Endothelial cell of umbilical vein (primary cell): ENCODE results near the gene RPLP2. TPM values are rescaled to one million over a fixed set of nuclear protein-coding genes. Genes with fewer than 3 reads are reported as not detected.

Experiments used
- BruUV-seq: library from RNA; stranded (reverse); fragments of 400-500 nt; replicated peaks from 2 replicates; lab custom pipeline; 2021; lab: Mats Ljungman, UMichigan
- CTCF ChIA-PET: fragments of 300-600, 350-600 bp; sonication (Branson Sonifier 250); formaldehyde crosslinking; loops from one replicate; lab custom pipeline; 2021; ENCODE audit warnings: antibody characterized with exemption, inconsistent platforms; lab: Charles Lee
- POLR2A ChIA-PET: fragments of 300-600, 350-600 bp; sonication (Branson Sonifier 250); formaldehyde crosslinking; loops from one replicate; lab custom pipeline; 2021; ENCODE audit warnings: antibody characterized with exemption, inconsistent platforms; lab: Charles Lee
- DNase-seq: peaks from one replicate; pipeline ENCODE4 v3.0.0-alpha.2; 2011; ENCODE audit warnings: low read depth, low spot score
- FAIRE-seq: peaks from 2 replicates; lab custom pipeline; 2011; peaks lifted over from hg19 to GRCh38; lab: Jason Lieb, UNC
- H2AFZ ChIP-seq: 2 replicates; pipeline ENCODE4 v1.6.0; 2012; ENCODE audit warnings: low read depth, low read length, control low read depth, inconsistent platforms
- H3K27ac ChIP-seq: 2 replicates; pipeline ENCODE4 v1.5.1; 2011; ENCODE audit warnings: low read depth, mild to moderate bottlenecking, control low read depth, low read length, moderate library complexity; ENCODE audit not compliant: insufficient read depth
- H3K27me3 ChIP-seq, 2 experiments: 2 replicates each; pipeline versions ENCODE4 v1.6.0 to v1.6.1; 2011; ENCODE audit warnings: low read length in 2 of 2, mixed read lengths in 1 of 2; ENCODE audit not compliant: control insufficient read depth in 2 of 2, insufficient read depth in 2 of 2
- H3K36me3 ChIP-seq, 2 experiments: 2 replicates in 1 of 2; 3 replicates in 1 of 2; pipeline ENCODE4 v1.5.1; 2011; ENCODE audit warnings: low read length in 2 of 2, mild to moderate bottlenecking in 1 of 2, moderate library complexity in 1 of 2; ENCODE audit not compliant: control insufficient read depth in 2 of 2, insufficient read depth in 2 of 2; ENCODE audit errors: extremely low read depth in 1 of 2
- H3K4me1 ChIP-seq: 3 replicates; pipeline ENCODE4 v1.5.1; 2011; ENCODE audit warnings: mild to moderate bottlenecking, low read length; ENCODE audit not compliant: control insufficient read depth, insufficient read depth; ENCODE audit errors: extremely low read depth
- H3K4me2 ChIP-seq: 2 replicates; pipeline ENCODE4 v1.6.1; 2011; ENCODE audit warnings: low read length, control low read depth, mixed read lengths; ENCODE audit not compliant: insufficient read depth
- H3K4me3 ChIP-seq, 3 experiments: fragments of 200-600 bp in 1 of 3; sonication (generic), shearing (Covaris generic) in 1 of 3; replicated peaks in 1 of 3; 2 replicates each; pipeline ENCODE4 v1.5.1; 2011 to 2016; ENCODE audit warnings: control low read depth in 3 of 3, low read length in 3 of 3, mild to moderate bottlenecking in 2 of 3, inconsistent platforms in 1 of 3, low read depth in 1 of 3, moderate library complexity in 1 of 3; ENCODE audit not compliant: insufficient read depth in 1 of 3
- H3K79me2 ChIP-seq: 2 replicates; pipeline ENCODE4 v1.6.0; 2012; ENCODE audit warnings: low read length, inconsistent platforms; ENCODE audit not compliant: control insufficient read depth, insufficient read depth
- H3K9ac ChIP-seq: replicated peaks from 2 replicates; pipeline ENCODE3; 2011; ENCODE audit warnings: low read length, control low read depth; ENCODE audit not compliant: insufficient read depth; ENCODE audit errors: extremely low read depth
- H3K9me1 ChIP-seq: replicated peaks from 3 replicates; pipeline ENCODE4 v1.6.0; 2011; ENCODE audit warnings: mild to moderate bottlenecking, low read length; ENCODE audit not compliant: control insufficient read depth, insufficient read depth; ENCODE audit errors: extremely low read depth
- H3K9me3 ChIP-seq: replicated peaks from 2 replicates; pipeline ENCODE4 v1.5.1; 2012; ENCODE audit warnings: low read length, inconsistent platforms; ENCODE audit not compliant: control insufficient read depth, insufficient read depth
- H4K20me1 ChIP-seq: replicated peaks from 2 replicates; pipeline ENCODE3; 2011; ENCODE audit warnings: mild to moderate bottlenecking, low read length; ENCODE audit not compliant: control insufficient read depth, insufficient read depth; ENCODE audit errors: extremely low read depth
- EZH2 ChIP-seq: IDR thresholded peaks from 2 replicates; pipeline ENCODE4 v1.6.1; 2012; ENCODE audit warnings: borderline replicate concordance, low read depth, mild to moderate bottlenecking, moderate library complexity, low read length, inconsistent platforms; ENCODE audit not compliant: severe bottlenecking
- FOS ChIP-seq: IDR thresholded peaks from 2 replicates; pipeline ENCODE4 v1.6.1; 2011; ENCODE audit warnings: mild to moderate bottlenecking, low read length, moderate library complexity, borderline replicate concordance; ENCODE audit not compliant: insufficient read depth
- GATA2 ChIP-seq: IDR thresholded peaks from 2 replicates; pipeline ENCODE4 v1.7.0; 2011; ENCODE audit warnings: low read depth, mild to moderate bottlenecking, moderate library complexity, mixed read lengths, low read length; ENCODE audit not compliant: insufficient read length, insufficient read depth
- JUN ChIP-seq: IDR thresholded peaks from 2 replicates; pipeline ENCODE4 v1.6.1; 2011; ENCODE audit warnings: borderline replicate concordance, low read depth; ENCODE audit not compliant: insufficient read length, insufficient read depth
- MYC ChIP-seq: IDR thresholded peaks from one replicate; pipeline ENCODE4 v1.6.1; 2011; ENCODE audit warnings: mild to moderate bottlenecking, low read depth, low read length
- POLR2A ChIP-seq: IDR thresholded peaks from 2 replicates; pipeline ENCODE4 v1.6.1; 2012; ENCODE audit warnings: low read depth, mild to moderate bottlenecking, control low read depth, low read length
- POLR2AphosphoS5 ChIP-seq: IDR thresholded peaks from 2 replicates; pipeline ENCODE4 v1.6.1; 2012; ENCODE audit warnings: low read depth, mild to moderate bottlenecking, control low read depth, low read length, moderate library complexity; ENCODE audit not compliant: insufficient read depth
- dilution Hi-C: fragments of 300-500 bp; cut with MboI; formaldehyde crosslinking; loops from one replicate; pipeline ENCODE4 v1.15.0; 2019; ENCODE audit warnings: low sequenced_read_pairs; ENCODE audit not compliant: extremely low pct_ligation_motif_present
- intact Hi-C: fragments of 100-400 bp; cut with micrococcal nuclease; formaldehyde crosslinking; loops from one replicate; pipeline ENCODE4 v1.10.0; 2022
- polyA plus RNA-seq, 4 experiments: library from polyadenylated mRNA; depleted of rRNA in 3 of 4; stranded (reverse) in 3 of 4; unstranded in 1 of 4; fragments of >200 nt; gene quantifications; 2 replicates each; pipeline versions ENCODE4 v1.2.1 to v1.2.3, GENCODE V29; 2011 to 2012; ENCODE audit warnings: missing spikeins in 1 of 4
- total RNA-seq: library from RNA; stranded (reverse); gene quantifications from 2 replicates; pipeline ENCODE4 v1.2.3, GENCODE V29; 2021
- TF ChIP-seq, protein P1 (sequence below): IDR thresholded peaks from 2 replicates; pipeline ENCODE4 v1.6.1; 2011; ENCODE audit not compliant: insufficient read depth, insufficient read length
- TF ChIP-seq, protein P2 (sequence below), 2 donors: IDR thresholded peaks; 1 replicate in 1 of 2; 2 replicates in 1 of 2; pipeline ENCODE4 v1.5.1; 2011; ENCODE audit warnings: low read length in 2 of 2, mild to moderate bottlenecking in 2 of 2, moderate library complexity in 2 of 2, control low read depth in 1 of 2, inconsistent platforms in 1 of 2, low read depth in 1 of 2; ENCODE audit not compliant: insufficient read depth in 1 of 2; ENCODE audit errors: extremely low read depth in 1 of 2

Gene RPLP2
- total and polyA plus RNA-seq, 2 donors (not counting 3 experiments of a cell fraction or from before 2014, with no cell fraction given), result 1,579 to 1,739 TPM

DNA sequence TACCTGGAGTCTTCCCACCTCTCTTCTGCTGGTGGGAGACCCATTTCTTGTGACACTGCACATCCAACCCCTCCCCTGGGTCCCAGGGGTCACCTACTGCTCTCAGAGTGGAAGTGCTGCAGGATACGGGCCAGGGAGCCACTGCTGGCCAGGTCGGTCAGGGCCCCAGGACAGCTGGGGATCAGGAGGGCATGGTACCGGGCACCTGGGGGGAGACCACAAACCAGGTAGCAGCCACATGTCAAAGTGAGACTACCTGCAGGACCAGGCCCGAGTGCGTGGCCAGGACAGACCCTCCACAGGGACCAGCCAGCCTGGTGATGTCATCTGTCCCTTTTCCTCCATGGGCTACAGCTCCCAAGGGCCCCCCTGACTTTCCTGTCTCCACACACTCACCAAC is 36.3 kb upstream of the RPLP2 start:
- H2AFZ ChIP-seq, result no peak overlapping the region
- H3K9me1 ChIP-seq, result no peaks in the 10 kb centered on the region
- dilution Hi-C loops (no loop called here), intact Hi-C loops (no loop called here)
- ChIA-PET POLR2A (no interaction called here), CTCF (no interaction called here)
- peaks cover 22% of the 10 kb centered on the region for H3K4me1 ChIP-seq
- no peak overlapping the region for H3K4me2 ChIP-seq
- H4K20me1 ChIP-seq, result no peaks in the 10 kb centered on the region
- H3K79me2 ChIP-seq, result peaks cover 62% of the 10 kb centered on the region
- H3K36me3 ChIP-seq, result peaks cover 17 to 37% of the 10 kb centered on the region in 2 experiments
- BruUV-seq, result no TSS peak
- FAIRE-seq (no peak), DNase-seq (no peak)
- no peak overlapping the region for H3K9ac ChIP-seq
- no peak overlapping the region for H3K27ac ChIP-seq
- no peaks in the 10 kb centered on the region for H3K27me3 ChIP-seq
- no peaks in the 10 kb centered on the region for H3K9me3 ChIP-seq
- TF ChIP-seq, protein P1, sequence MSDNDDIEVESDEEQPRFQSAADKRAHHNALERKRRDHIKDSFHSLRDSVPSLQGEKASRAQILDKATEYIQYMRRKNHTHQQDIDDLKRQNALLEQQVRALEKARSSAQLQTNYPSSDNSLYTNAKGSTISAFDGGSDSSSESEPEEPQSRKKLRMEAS, result no peak
- no peak for TF ChIP-seq POLR2AphosphoS5
- TF ChIP-seq GATA2, result no peak
- no peak for TF ChIP-seq FOS
- no peak for TF ChIP-seq EZH2
- no peak for TF ChIP-seq POLR2A
- no peak for TF ChIP-seq MYC
- TF ChIP-seq JUN, result no peak
- TF ChIP-seq, protein P2, sequence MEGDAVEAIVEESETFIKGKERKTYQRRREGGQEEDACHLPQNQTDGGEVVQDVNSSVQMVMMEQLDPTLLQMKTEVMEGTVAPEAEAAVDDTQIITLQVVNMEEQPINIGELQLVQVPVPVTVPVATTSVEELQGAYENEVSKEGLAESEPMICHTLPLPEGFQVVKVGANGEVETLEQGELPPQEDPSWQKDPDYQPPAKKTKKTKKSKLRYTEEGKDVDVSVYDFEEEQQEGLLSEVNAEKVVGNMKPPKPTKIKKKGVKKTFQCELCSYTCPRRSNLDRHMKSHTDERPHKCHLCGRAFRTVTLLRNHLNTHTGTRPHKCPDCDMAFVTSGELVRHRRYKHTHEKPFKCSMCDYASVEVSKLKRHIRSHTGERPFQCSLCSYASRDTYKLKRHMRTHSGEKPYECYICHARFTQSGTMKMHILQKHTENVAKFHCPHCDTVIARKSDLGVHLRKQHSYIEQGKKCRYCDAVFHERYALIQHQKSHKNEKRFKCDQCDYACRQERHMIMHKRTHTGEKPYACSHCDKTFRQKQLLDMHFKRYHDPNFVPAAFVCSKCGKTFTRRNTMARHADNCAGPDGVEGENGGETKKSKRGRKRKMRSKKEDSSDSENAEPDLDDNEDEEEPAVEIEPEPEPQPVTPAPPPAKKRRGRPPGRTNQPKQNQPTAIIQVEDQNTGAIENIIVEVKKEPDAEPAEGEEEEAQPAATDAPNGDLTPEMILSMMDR (IDR thresholded peaks at IDR 0.05; ENCODE audit: extremely low read depth in 1 of 2, insufficient read depth in 1 of 2, low read depth in 1 of 2, low read length in 2 of 2), result no peak
- H3K4me3 ChIP-seq, result no peak overlapping the region
